HepG2 (cell line): ENCODE results near the gene RAD9A.

Source experiments
- CTCF ChIP-seq: sonication (generic); formaldehyde crosslinking; IDR thresholded peaks from 2 replicates; pipeline ENCODE4 v1.5.0; 2020; ENCODE audit warnings: mild to moderate bottlenecking, missing genetic modification reagents, moderate library complexity
- ELK4 ChIP-seq: sonication (generic); formaldehyde crosslinking; IDR thresholded peaks from 2 replicates; pipeline ENCODE4 v1.9.0; 2021; ENCODE audit warnings: missing genetic modification reagents, borderline replicate concordance
- EZH2 ChIP-seq: conservative IDR thresholded peaks from 2 replicates; pipeline ENCODE4 v1.6.1; 2012; ENCODE audit warnings: mild to moderate bottlenecking, low read depth, low read length, moderate library complexity
- MXD3 ChIP-seq: IDR thresholded peaks from 2 replicates; pipeline ENCODE4 v1.6.1; 2016; ENCODE audit warnings: mild to moderate bottlenecking, missing biosample characterization, missing genetic modification reagents
- POLR2A ChIP-seq, 2 experiments: IDR thresholded peaks; 2 replicates each; pipeline ENCODE4 v1.6.1; 2011; ENCODE audit warnings: low read depth in 2 of 2, low read length in 2 of 2, mild to moderate bottlenecking in 1 of 2, moderate library complexity in 1 of 2; ENCODE audit not compliant: insufficient read depth in 1 of 2
- SMAD3 ChIP-seq: sonication (generic); formaldehyde crosslinking; IDR thresholded peaks from 2 replicates; pipeline ENCODE4 v1.4.0; 2020; ENCODE audit warnings: missing genetic modification reagents
- TCF7L2 ChIP-seq: IDR thresholded peaks from 2 replicates; pipeline ENCODE4 v1.6.1; 2011; ENCODE audit warnings: mild to moderate bottlenecking, low read depth, low read length, moderate library complexity
- ZNF253 ChIP-seq: sonication (generic); formaldehyde crosslinking; IDR thresholded peaks from 2 replicates; pipeline ENCODE4 v1.8.0; 2022; ENCODE audit warnings: mild to moderate bottlenecking, missing genetic modification reagents, borderline replicate concordance

- no peak for TF ChIP-seq MXD3
- TF ChIP-seq EZH2, result no peak
- TF ChIP-seq ELK4 (CRISPR knock-in tag), result no peak
- no peak for TF ChIP-seq ZNF253 (CRISPR knock-in tag)
- no peak for TF ChIP-seq TCF7L2
- TF ChIP-seq POLR2A (IDR thresholded peaks at IDR 0.05; ENCODE audit: insufficient read depth in 1 of 2, low read depth in 2 of 2, low read length in 2 of 2), result no peak
- TF ChIP-seq SMAD3 (CRISPR knock-in tag), result no peak
- no peak for TF ChIP-seq CTCF
Measured at GRCh38 chr11:67345247-67345919, 46.4 kb upstream of the RAD9A start.
